ENCODE results near the gene NHS. TPM values are rescaled to one million over a fixed set of nuclear protein-coding genes. Genes with fewer than 3 reads are reported as not detected.

The NHS gene
- total and polyA plus RNA-seq, 2 of the 13 experiments (the other 11 are each of a cell fraction or from before 2014, with no cell fraction given), result 0.02 TPM; not detected in 1

DNA sequence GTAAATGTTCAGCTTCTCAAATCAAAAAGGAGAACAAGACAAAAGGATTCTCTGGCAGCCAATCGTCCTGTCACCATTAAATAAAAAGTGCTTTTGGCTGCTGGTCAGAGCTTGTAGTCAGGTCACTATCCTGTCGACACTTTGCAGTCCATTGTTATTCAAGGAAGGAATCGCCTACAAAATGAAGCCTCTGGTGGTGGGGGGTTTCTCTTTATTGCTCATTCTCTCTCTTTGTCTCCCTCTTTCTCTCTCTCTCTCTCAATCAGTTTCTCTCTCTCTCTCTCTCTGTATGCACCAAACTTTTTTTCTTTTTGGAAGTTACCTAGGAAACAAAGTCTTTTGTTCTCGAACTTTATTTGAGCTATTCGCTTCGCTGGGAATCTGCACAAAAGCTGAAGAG lies 344.7 kb downstream of the NHS start:
- H3K79me2 ChIP-seq (ENCODE audit: insufficient read depth, low read length), result no peaks in the 10 kb centered on the region
- H3K9ac ChIP-seq (ENCODE audit: insufficient read depth, low read depth, low read length), result no peak overlapping the region
- ChIA-PET POLR2A (no interaction called here), CTCF (ENCODE audit: low intra/inter-chr PET ratio, low total read pairs) (no interaction called here)
- no peak overlapping the region for H3K27ac ChIP-seq (ENCODE audit: extremely low read length, insufficient read depth, low read length)
- no peak for FAIRE-seq
- H3K9me3 ChIP-seq (ENCODE audit: low read length), result no peaks in the 10 kb centered on the region
- H3K4me3 ChIP-seq (replicated peaks in 1 of 3; ENCODE audit: insufficient read depth in 1 of 3, low read depth in 2 of 3, low read length in 3 of 3), result no peak overlapping the region
- H3K4me2 ChIP-seq (ENCODE audit: low read depth, low read length), result no peak overlapping the region
- TF ChIP-seq, protein P1, sequence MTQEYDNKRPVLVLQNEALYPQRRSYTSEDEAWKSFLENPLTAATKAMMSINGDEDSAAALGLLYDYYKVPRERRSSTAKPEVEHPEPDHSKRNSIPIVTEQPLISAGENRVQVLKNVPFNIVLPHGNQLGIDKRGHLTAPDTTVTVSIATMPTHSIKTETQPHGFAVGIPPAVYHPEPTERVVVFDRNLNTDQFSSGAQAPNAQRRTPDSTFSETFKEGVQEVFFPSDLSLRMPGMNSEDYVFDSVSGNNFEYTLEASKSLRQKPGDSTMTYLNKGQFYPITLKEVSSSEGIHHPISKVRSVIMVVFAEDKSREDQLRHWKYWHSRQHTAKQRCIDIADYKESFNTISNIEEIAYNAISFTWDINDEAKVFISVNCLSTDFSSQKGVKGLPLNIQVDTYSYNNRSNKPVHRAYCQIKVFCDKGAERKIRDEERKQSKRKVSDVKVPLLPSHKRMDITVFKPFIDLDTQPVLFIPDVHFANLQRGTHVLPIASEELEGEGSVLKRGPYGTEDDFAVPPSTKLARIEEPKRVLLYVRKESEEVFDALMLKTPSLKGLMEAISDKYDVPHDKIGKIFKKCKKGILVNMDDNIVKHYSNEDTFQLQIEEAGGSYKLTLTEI (CRISPR knock-in tag; conservative IDR thresholded peaks at IDR 0.05), result no peak
- TF ChIP-seq, protein P2, sequence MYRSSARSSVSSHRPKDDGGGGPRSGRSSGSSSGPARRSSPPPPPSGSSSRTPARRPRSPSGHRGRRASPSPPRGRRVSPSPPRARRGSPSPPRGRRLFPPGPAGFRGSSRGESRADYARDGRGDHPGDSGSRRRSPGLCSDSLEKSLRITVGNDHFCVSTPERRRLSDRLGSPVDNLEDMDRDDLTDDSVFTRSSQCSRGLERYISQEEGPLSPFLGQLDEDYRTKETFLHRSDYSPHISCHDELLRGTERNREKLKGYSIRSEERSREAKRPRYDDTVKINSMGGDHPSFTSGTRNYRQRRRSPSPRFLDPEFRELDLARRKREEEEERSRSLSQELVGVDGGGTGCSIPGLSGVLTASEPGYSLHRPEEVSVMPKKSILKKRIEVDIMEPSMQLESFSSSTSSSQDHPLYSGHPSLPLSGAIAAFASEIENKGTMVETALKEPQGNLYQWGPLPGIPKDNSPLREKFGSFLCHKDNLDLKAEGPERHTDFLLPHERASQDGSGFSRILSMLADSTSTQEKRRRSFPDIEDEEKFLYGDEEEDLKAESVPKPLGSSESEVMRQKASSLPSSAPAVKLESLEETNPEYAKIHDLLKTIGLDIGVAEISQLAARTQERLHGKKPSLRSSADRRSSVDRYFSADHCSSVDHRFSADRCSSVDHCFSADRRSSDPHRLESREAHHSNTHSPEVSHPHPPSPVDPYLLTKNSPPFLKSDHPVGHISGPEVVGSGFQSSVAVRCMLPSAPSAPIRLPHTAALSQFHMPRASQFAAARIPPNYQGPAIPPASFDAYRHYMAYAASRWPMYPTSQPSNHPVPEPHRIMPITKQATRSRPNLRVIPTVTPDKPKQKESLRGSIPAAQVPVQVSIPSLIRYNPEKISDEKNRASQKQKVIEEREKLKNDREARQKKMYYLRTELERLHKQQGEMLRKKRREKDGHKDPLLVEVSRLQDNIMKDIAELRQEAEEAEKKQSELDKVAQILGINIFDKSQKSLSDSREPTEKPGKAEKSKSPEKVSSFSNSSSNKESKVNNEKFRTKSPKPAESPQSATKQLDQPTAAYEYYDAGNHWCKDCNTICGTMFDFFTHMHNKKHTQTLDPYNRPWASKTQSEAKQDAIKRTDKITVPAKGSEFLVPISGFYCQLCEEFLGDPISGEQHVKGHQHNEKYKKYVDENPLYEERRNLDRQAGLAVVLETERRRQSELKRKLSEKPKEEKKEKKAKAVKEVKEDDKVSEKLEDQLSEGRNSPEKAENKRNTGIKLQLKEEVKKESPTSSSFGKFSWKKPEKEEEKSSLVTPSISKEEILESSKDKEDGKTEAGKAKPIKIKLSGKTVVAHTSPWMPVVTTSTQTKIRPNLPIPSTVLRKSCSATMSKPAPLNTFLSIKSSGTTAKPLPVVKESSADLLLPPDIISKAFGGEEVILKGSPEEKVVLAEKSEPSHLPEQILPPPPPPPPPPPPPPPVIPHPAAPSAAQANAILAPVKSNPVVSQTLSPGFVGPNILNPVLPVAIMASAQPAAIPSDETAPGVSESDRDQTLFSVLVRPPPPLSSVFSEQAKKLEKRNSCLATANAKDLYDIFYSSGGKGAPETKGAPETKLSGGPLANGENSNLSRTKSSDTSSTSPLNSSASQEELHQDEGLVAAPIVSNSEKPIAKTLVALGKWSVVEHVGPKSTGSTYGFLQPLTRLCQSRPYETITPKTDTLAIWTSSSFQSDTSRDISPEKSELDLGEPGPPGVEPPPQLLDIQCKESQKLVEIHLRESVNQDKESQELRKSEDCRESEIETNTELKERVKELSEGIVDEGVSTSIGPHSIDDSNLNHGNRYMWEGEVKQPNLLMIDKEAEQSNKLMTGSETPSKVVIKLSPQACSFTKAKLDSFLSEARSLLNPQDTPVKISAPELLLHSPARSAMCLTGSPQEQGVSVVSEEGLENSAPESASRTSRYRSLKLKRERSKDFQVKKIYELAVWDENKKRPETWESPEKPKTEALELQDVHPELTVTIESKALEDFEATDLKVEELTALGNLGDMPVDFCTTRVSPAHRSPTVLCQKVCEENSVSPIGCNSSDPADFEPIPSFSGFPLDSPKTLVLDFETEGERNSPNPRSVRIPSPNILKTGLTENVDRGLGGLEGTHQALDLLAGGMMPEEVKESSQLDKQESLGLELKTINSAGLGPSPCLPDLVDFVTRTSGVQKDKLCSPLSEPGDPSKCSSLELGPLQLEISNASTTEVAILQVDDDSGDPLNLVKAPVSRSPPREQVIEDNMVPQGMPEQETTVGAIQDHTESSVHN (CRISPR knock-in tag; IDR thresholded peaks at IDR 0.05), result no peak
- no peak for TF ChIP-seq ZNF672 (CRISPR knock-in tag; IDR thresholded peaks at IDR 0.05)
- no peak for TF ChIP-seq NPAS2 (CRISPR knock-in tag; IDR thresholded peaks at IDR 0.05; ENCODE audit: borderline replicate concordance)
- TF ChIP-seq ZNF850 (CRISPR knock-in tag; conservative IDR thresholded peaks at IDR 0.05), result no peak
- TF ChIP-seq JDP2 (CRISPR knock-in tag; IDR thresholded peaks at IDR 0.05; ENCODE audit: borderline replicate concordance), result no peak
- no peak for TF ChIP-seq MZF1 (CRISPR knock-in tag; IDR thresholded peaks at IDR 0.05; ENCODE audit: borderline replicate concordance)
- no peak for TF ChIP-seq JUN (CRISPR knock-in tag; IDR thresholded peaks at IDR 0.05)
- in situ Hi-C loops (cut with HindIII; ENCODE audit: extremely low pct_ligation_motif_present, low pct_unique_long_range_greater_than_20kb) (no loop called here), intact Hi-C loops (cut with micrococcal nuclease; ENCODE audit: unreplicated experiment) (no loop called here)
- H4K20me1 ChIP-seq (ENCODE audit: insufficient read depth, low read length), result no peaks in the 10 kb centered on the region
- DNase-seq (ENCODE audit: low spot score), result no peak
- no peak for ATAC-seq
- no peaks in the 10 kb centered on the region for H3K27me3 ChIP-seq (ENCODE audit: control insufficient read depth in 1 of 2, insufficient read depth in 2 of 2, low read length in 2 of 2)
- H3K36me3 ChIP-seq (replicated peaks in 1 of 2; ENCODE audit: control insufficient read depth in 1 of 2, insufficient read depth in 2 of 2, low read length in 2 of 2), result no peaks in the 10 kb centered on the region
- no peaks in the 10 kb centered on the region for H3K4me1 ChIP-seq (ENCODE audit: insufficient read depth, low read length)
- no TSS peak for BruUV-seq (replicated peaks)
- H2AFZ ChIP-seq (ENCODE audit: low read length), result no peak overlapping the region
- WGBS (ENCODE audit: low lambda C conversion rate), result 87% methylated on average over 5 of the region's 6 CpGs
